Neuronal stem cell (in vitro differentiated cells): ENCODE measurements around the gene APLF.

Source experiments
- DNase-seq: peaks from one replicate; pipeline ENCODE4 v3.0.0-alpha.2; 2013; ENCODE audit warnings: low spot score
- H2AFZ ChIP-seq: one replicate; pipeline ENCODE4 v1.6.1; 2013; ENCODE audit warnings: mild to moderate bottlenecking, low read length, inconsistent platforms
- H2AK5ac ChIP-seq: 2 replicates; pipeline ENCODE4 v1.6.1; 2013; ENCODE audit warnings: low read depth, mild to moderate bottlenecking, inconsistent platforms, low read length, moderate library complexity, mixed read lengths
- H2BK120ac ChIP-seq: 2 replicates; pipeline ENCODE4 v1.6.1; 2013; ENCODE audit warnings: low read depth, mild to moderate bottlenecking, inconsistent platforms, low read length, moderate library complexity, mixed read lengths
- H2BK12ac ChIP-seq: one replicate; pipeline ENCODE4 v1.6.1; 2013; ENCODE audit warnings: low read length, inconsistent platforms
- H2BK15ac ChIP-seq: 2 replicates; pipeline ENCODE4 v1.6.1; 2013; ENCODE audit warnings: mild to moderate bottlenecking, low read length, inconsistent platforms, mixed read lengths
- H2BK5ac ChIP-seq: one replicate; pipeline ENCODE4 v1.6.1; 2013; ENCODE audit warnings: inconsistent platforms, mild to moderate bottlenecking, low read length, moderate library complexity
- H3K14ac ChIP-seq: one replicate; pipeline ENCODE4 v1.6.1; 2013; ENCODE audit warnings: low read length, inconsistent platforms
- H3K18ac ChIP-seq: 2 replicates; pipeline ENCODE4 v1.6.1; 2013; ENCODE audit warnings: low read length, inconsistent platforms
- H3K23ac ChIP-seq: 2 replicates; pipeline ENCODE4 v1.6.1; 2013; ENCODE audit warnings: low read depth, mild to moderate bottlenecking, mixed read lengths, low read length, inconsistent platforms; ENCODE audit not compliant: poor library complexity
- H3K27ac ChIP-seq: replicated peaks from 3 replicates; pipeline ENCODE4 v1.5.1; 2013; ENCODE audit warnings: low read length, inconsistent platforms
- H3K27me3 ChIP-seq, 3 experiments: 2 replicates each; pipeline ENCODE4 v1.6.1; 2013; ENCODE audit warnings: low read length in 3 of 3, mild to moderate bottlenecking in 2 of 3, inconsistent platforms in 1 of 3, low read depth in 1 of 3, mixed read lengths in 1 of 3, moderate library complexity in 1 of 3; ENCODE audit not compliant: control insufficient read depth in 3 of 3, insufficient read depth in 3 of 3
- H3K36me3 ChIP-seq, 2 donors: replicated peaks in 1 of 2; 2 replicates each; pipeline ENCODE4 v1.6.1; 2013; ENCODE audit warnings: low read length in 2 of 2; ENCODE audit not compliant: control insufficient read depth in 2 of 2, insufficient read depth in 2 of 2
- H3K4ac ChIP-seq: 2 replicates; pipeline ENCODE4 v1.6.1; 2013; ENCODE audit warnings: inconsistent platforms, mild to moderate bottlenecking, low read length, moderate library complexity
- H3K4me1 ChIP-seq, 2 donors: 1 replicate in 1 of 2; 2 replicates in 1 of 2; pipeline ENCODE4 v1.6.1; 2013; ENCODE audit warnings: low read length in 2 of 2, low read depth in 1 of 2; ENCODE audit not compliant: control insufficient read depth in 2 of 2, insufficient read depth in 1 of 2
- H3K4me2 ChIP-seq: one replicate; pipeline ENCODE4 v1.6.1; 2013; ENCODE audit warnings: mild to moderate bottlenecking, low read length, inconsistent platforms; ENCODE audit not compliant: insufficient read depth, poor library complexity, severe bottlenecking
- H3K4me3 ChIP-seq, 2 donors: 2 replicates each; pipeline ENCODE4 v1.5.1; 2013; ENCODE audit warnings: low read length in 2 of 2, mild to moderate bottlenecking in 2 of 2, inconsistent platforms in 1 of 2, moderate library complexity in 1 of 2
- H3K79me1 ChIP-seq: one replicate; pipeline ENCODE4 v1.6.1; 2013; ENCODE audit warnings: low read depth, mild to moderate bottlenecking, inconsistent platforms, low read length, moderate library complexity
- H3K9ac ChIP-seq: one replicate; pipeline ENCODE4 v1.6.1; 2013; ENCODE audit warnings: mild to moderate bottlenecking, low read depth, low read length, inconsistent platforms; ENCODE audit not compliant: poor library complexity
- H3K9me3 ChIP-seq, 2 donors: replicated peaks in 1 of 2; 2 replicates each; pipeline versions ENCODE3 to v1.6.1; 2013; ENCODE audit warnings: low read length in 2 of 2, mild to moderate bottlenecking in 2 of 2, inconsistent platforms in 1 of 2, low read depth in 1 of 2, mixed read lengths in 1 of 2, moderate library complexity in 1 of 2; ENCODE audit not compliant: control insufficient read depth in 2 of 2, insufficient read depth in 1 of 2
- H4K8ac ChIP-seq: one replicate; pipeline ENCODE4 v1.6.1; 2013; ENCODE audit warnings: low read depth, mild to moderate bottlenecking, inconsistent platforms, low read length, moderate library complexity
- H4K91ac ChIP-seq: one replicate; pipeline ENCODE4 v1.6.1; 2013; ENCODE audit warnings: low read length, low read depth, mild to moderate bottlenecking, inconsistent platforms; ENCODE audit not compliant: poor library complexity
- WGBS, 2 donors: extraction: QIAGEN DNeasy Blood & Tissue Kit; methylation state at CpG; one replicate each; pipeline ENCODE4 v1.1.7; 2013; ENCODE audit warnings: missing lambda C conversion rate in 2 of 2, mixed read lengths in 1 of 2; ENCODE audit not compliant: insufficient read length in 2 of 2, insufficient replicate concordance in 1 of 2; ENCODE audit errors: extremely low coverage in 2 of 2; 5-methylcytosine and 5-hydroxymethylcytosine counted together

The APLF gene

DNA sequence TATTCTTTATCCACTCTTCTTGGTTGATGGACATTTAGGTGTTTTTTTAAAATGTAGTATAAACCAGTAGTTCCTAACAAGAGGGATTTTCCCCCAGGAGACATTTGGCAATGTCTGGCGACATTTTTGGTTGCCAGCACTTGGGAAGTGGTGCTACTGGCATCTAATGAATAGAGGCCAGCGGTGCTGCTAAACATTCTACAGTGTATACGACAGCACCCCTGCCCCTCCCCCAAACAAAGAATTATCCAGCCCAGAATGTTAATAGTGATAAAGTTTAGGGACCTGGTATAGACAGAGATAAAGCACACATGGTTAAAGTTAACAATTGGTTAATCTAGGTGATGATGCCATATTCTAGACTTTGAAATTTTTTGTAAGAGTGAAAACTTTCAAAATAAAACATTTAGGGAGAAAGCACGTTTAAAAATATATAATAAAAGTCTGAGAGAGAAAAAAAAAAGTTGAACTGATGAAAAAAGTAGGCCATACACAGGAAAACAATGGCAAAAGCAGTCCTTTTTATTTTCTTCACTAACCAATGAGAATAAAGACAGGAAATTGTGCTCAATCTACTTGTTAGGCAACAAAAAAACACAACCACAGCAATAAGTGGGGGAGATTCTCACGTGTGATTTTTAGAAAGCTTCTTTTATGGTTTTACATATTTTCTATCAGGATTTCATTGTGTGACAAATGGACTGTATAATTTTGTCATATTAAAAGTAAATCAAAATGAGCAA is 15.1 kb upstream of the APLF start:
- no peak overlapping the region for H3K9ac ChIP-seq
- no peak overlapping the region for H2AFZ ChIP-seq
- H2BK120ac ChIP-seq = no peak overlapping the region
- no peak overlapping the region for H2BK15ac ChIP-seq
- H4K91ac ChIP-seq = no peak overlapping the region
- no peaks in the 10 kb centered on the region for H3K4me1 ChIP-seq
- WGBS, 2 donors = no CpG with 5 or more reads among the region's 5 CpGs
- no peak overlapping the region for H3K4ac ChIP-seq
- H3K4me3 ChIP-seq = no peak overlapping the region
- no peak overlapping the region for H3K23ac ChIP-seq
- no peaks in the 10 kb centered on the region for H3K9me3 ChIP-seq
- H3K14ac ChIP-seq = no peak overlapping the region
- H3K27me3 ChIP-seq = no peaks in the 10 kb centered on the region
- no peak overlapping the region for H3K4me2 ChIP-seq
- no peaks in the 10 kb centered on the region for H3K36me3 ChIP-seq
- no peak overlapping the region for H4K8ac ChIP-seq
- H3K79me1 ChIP-seq = no peaks in the 10 kb centered on the region
- no peak overlapping the region for H3K27ac ChIP-seq
- H2BK12ac ChIP-seq = no peak overlapping the region
- no peak overlapping the region for H2AK5ac ChIP-seq
- DNase-seq = no peak
- H3K18ac ChIP-seq = no peak overlapping the region
- no peak overlapping the region for H2BK5ac ChIP-seq

DNA sequence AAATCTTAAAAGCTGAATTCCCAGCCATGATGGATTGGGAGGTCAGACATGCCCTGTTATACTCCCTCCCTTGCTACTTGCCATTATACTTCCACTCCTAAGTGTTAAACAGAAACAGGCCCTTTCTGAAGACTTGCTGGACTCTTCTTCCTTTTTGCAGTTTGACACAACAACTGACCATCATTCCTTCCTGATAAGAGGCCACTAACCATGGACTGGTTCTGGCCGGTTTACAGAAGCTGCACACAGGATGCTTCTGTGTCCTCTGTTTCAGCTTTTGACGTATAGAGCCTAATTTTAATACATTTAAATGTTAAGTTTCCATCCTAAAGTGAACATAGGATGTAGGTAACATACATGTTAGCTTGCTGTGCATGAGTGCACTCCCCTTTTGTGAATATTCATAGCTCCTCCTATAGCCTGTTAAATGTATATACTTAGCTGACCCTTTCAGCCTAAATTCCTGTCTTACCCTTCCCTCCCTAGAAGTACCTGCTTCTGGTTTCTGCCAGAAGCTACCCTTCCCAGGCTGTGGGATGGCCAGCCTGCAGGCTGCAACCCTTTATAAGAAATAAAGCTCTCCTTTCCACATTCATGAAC is 13.5 kb upstream of the APLF start:
- Histone ChIP-seq H2BK5ac (no peak overlapping the region), H3K9ac (no peak overlapping the region), H3K79me1 (no peaks in the 10 kb centered on the region), H3K23ac (no peak overlapping the region), H3K14ac (no peak overlapping the region), H3K27ac (no peak overlapping the region), H2BK15ac (no peak overlapping the region), H2BK12ac (no peak overlapping the region), H3K18ac (no peak overlapping the region), H3K4me3 (no peak overlapping the region), H2BK120ac (no peak overlapping the region), H3K4me1 (no peaks in the 10 kb centered on the region), H2AFZ (peak overlapping the region; percentile 81), H2AK5ac (no peak overlapping the region), H4K91ac (no peak overlapping the region), H3K27me3 (no peaks in the 10 kb centered on the region), H3K4ac (no peak overlapping the region), H3K9me3 (no peaks in the 10 kb centered on the region), H4K8ac (no peak overlapping the region), H3K4me2 (no peak overlapping the region), H3K36me3 (no peaks in the 10 kb centered on the region)
- DNase-seq = no peak
- no CpG with 5 or more reads among the region's 2 CpGs for WGBS, 2 donors

DNA sequence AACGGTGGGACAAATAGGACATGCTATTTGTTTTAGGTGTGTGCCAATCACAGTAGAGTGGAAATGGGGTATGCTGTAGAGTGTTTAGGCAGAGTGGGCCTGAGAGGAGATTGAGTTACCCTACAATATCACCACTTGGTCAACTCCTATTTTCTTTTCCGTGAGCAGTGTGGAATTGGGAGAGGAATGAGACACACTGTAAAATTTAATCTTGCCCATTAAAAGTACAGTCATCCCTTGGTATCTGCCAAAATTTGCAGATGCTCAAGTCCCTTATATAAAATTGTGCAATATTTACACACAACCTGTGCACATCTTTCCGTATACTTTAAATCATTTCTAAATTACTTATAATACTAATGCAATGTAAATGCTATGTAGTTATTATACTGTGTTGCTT is 12.7 kb upstream of the APLF start:
- Histone ChIP-seq H3K4me2 (no peak overlapping the region), H3K27me3 (no peaks in the 10 kb centered on the region), H3K27ac (no peak overlapping the region), H2BK12ac (no peak overlapping the region), H2BK5ac (no peak overlapping the region), H2BK15ac (no peak overlapping the region), H4K91ac (no peak overlapping the region), H3K4me3 (no peak overlapping the region), H2AK5ac (no peak overlapping the region), H3K4ac (no peak overlapping the region), H4K8ac (no peak overlapping the region), H3K9ac (no peak overlapping the region), H3K18ac (no peak overlapping the region), H3K4me1 (no peaks in the 10 kb centered on the region), H3K14ac (no peak overlapping the region), H3K36me3 (no peaks in the 10 kb centered on the region), H2BK120ac (no peak overlapping the region), H3K9me3 (no peaks in the 10 kb centered on the region), H3K79me1 (no peaks in the 10 kb centered on the region), H3K23ac (no peak overlapping the region), H2AFZ (no peak overlapping the region)
- no peak for DNase-seq
- WGBS, 2 donors = no CpG with 5 or more reads among the region's 3 CpGs

DNA sequence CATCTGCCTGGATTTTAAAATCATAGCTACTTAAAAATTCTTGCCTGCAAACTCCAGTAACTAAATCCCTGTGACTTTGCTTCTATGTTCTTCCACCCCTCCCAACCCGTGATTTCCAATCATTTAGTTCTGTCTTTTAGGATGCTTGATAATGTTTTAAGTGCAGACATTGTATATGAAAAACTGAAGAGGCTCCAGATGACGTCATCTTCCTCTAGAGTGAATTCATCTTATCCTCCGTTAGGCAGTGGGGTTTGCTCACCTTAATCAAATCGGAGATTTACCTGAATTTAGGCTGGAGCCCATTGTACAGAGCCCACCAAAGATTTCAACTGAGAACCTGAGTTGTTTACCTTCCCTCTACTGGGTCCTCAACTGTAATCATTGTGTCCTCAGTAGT is 11.2 kb upstream of the APLF start:
- no peaks in the 10 kb centered on the region for H3K36me3 ChIP-seq
- no CpG with 5 or more reads among the region's 4 CpGs for WGBS, 2 donors
- no peak overlapping the region for H2BK15ac ChIP-seq
- H2AFZ ChIP-seq = no peak overlapping the region
- H3K18ac ChIP-seq = no peak overlapping the region
- H3K79me1 ChIP-seq = no peaks in the 10 kb centered on the region
- no peak overlapping the region for H4K91ac ChIP-seq
- no peak overlapping the region for H3K4me2 ChIP-seq
- no peak overlapping the region for H3K27ac ChIP-seq
- H3K4ac ChIP-seq = no peak overlapping the region
- H3K23ac ChIP-seq = no peak overlapping the region
- H3K14ac ChIP-seq = no peak overlapping the region
- no peak overlapping the region for H2BK5ac ChIP-seq
- no peak overlapping the region for H3K4me3 ChIP-seq
- no peak overlapping the region for H4K8ac ChIP-seq
- H3K9ac ChIP-seq = no peak overlapping the region
- H3K4me1 ChIP-seq = no peaks in the 10 kb centered on the region
- H3K9me3 ChIP-seq = no peaks in the 10 kb centered on the region
- H2AK5ac ChIP-seq = no peak overlapping the region
- H3K27me3 ChIP-seq = no peaks in the 10 kb centered on the region
- no peak for DNase-seq
- no peak overlapping the region for H2BK12ac ChIP-seq
- no peak overlapping the region for H2BK120ac ChIP-seq
